Psoas muscle (tissue), 8 donors: Measurements from ENCODE around the gene SPIB. TPM values are rescaled to one million over a fixed set of nuclear protein-coding genes. Genes with fewer than 3 reads are reported as not detected.
A peak's percentile ranks its signal among the peaks of the same experiment; 100 is the strongest.

Experiments used
- ATAC-seq, 4 donors: fragments of 200-7000 bp; cut with Tn5 transposase; one replicate each; pipeline ENCODE4 v1.9.1; 2020; ENCODE audit warnings: moderate library complexity in 3 of 4, mild to moderate bottlenecking in 2 of 4
- DNase-seq, 2 donors: peaks; one replicate each; pipeline ENCODE4 v3.0.0-alpha.2; 2020
- H3K27ac ChIP-seq: fragments of 200-600 bp; one replicate; pipeline ENCODE4 v1.8.0; 2022
- H3K27me3 ChIP-seq, 3 donors: fragments of 200-600 bp in 1 of 3; one replicate each; pipeline versions ENCODE4 v1.6.1 to v1.8.0; 2013 to 2022; ENCODE audit warnings: low read length in 2 of 3, mild to moderate bottlenecking in 2 of 3, moderate library complexity in 1 of 3; ENCODE audit not compliant: insufficient read depth in 3 of 3
- H3K36me3 ChIP-seq, 2 donors: fragments of 200-600 bp in 1 of 2; one replicate each; pipeline versions ENCODE4 v1.6.1 to v1.8.0; 2013 to 2022; ENCODE audit warnings: low read depth in 1 of 2, mild to moderate bottlenecking in 1 of 2, moderate library complexity in 1 of 2; ENCODE audit not compliant: insufficient read depth in 1 of 2
- H3K4me1 ChIP-seq: fragments of 200-600 bp; one replicate; pipeline ENCODE4 v1.8.0; 2022
- H3K4me3 ChIP-seq: fragments of 200-600 bp; one replicate; pipeline ENCODE4 v1.8.0; 2022; ENCODE audit warnings: mild to moderate bottlenecking
- H3K9me3 ChIP-seq: fragments of 200-600 bp; one replicate; pipeline ENCODE4 v1.8.0; 2022
- WGBS, 3 donors: extraction: QIAGEN DNeasy Blood & Tissue Kit; methylation state at CpG; one replicate each; pipeline versions ENCODE4 v1.1.6 to v1.1.7; 2013; 5-methylcytosine and 5-hydroxymethylcytosine counted together
- intact Hi-C, 2 donors: fragments of 100-400 bp; cut with DNase I; formaldehyde crosslinking; loops; one replicate each; pipeline versions ENCODE4 v1.11.0 to v1.14.2; 2022
- polyA plus RNA-seq, 3 donors: library from polyadenylated mRNA; stranded (reverse); fragments of 200-250 nt; gene quantifications; one replicate each; pipeline ENCODE4 v1.2.3, GENCODE V29; 2013
- total RNA-seq, 4 donors: library from RNA; stranded (reverse); fragmentation: NEBNext Ultra II Directional in 2 of 4; extraction: Animal tissue kit (Norgen Biotek cat#: 25700) in 2 of 4; gene quantifications; one replicate each; pipeline versions ENCODE4 v1.2.1 to v1.2.4, GENCODE V29; 2021 to 2023
- TF ChIP-seq, protein P1 (sequence below): fragments of 200-600 bp; IDR thresholded peaks from one replicate; pipeline ENCODE4 v1.8.0; 2022; ENCODE audit warnings: antibody characterized with exemption
- donor health status: healthy with polysubstance abuse.
- donor health status: DM: no; HTN: no; CAD: no; lungs with moderate emphysema.
- donor health status: Bipolar disorder and iron deficiency.
- donor health status: healthy.
- donor health status: DM: yes; HTN: yes; CAD: no.
- donor health status: DM: no; HTN: no; CAD: no.
- donor health status: DM: no; HTN: no; CAD: no.
- donor health status: DM: yes; HTN: yes; CAD: no.

SPIB gene
- total and polyA plus RNA-seq, 7 donors = 0.05 to 0.44 (median 0.11) TPM; not detected in 2

DNA sequence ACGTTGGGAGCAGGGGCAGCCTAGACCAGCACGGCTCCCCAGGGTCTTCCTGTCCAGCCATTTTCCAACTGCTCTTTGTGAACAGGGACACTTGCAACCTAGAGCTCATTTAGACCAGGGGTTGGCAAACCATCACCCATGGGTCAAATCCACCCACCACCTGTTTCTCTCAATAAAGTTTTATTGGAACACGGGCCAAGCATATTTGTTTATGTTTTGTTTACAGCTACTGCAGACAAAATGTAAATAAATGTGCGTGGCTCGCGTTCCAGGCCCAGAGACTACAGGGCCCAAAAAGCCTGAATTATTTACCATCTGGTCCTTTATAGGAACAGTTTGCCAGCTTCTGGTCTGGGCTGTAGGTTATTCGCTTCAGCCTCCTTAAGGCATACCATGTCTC is 44.2 kb downstream of the SPIB start:
- intact Hi-C loops = loop anchor here (5.0 kb wide), 2 partner anchors 96 to 106 kb away; partner anchors contain the start of gene NAPSA (in 1 of the 2)
- no peak for ATAC-seq
- H3K4me1 ChIP-seq = peaks cover 9% of the 10 kb centered on the region
- no peak for DNase-seq
- peaks cover 0 to 9% (median 2%) of the 10 kb centered on the region in 3 donors for H3K27me3 ChIP-seq
- no peaks in the 10 kb centered on the region for H3K9me3 ChIP-seq
- no peak overlapping the region for H3K4me3 ChIP-seq
- 64 to 71% (median 65%) methylated on average over 7 of the region's 7 CpGs for WGBS, 3 donors
- peaks cover 0 to 45% of the 10 kb centered on the region in 2 donors for H3K36me3 ChIP-seq
- TF ChIP-seq, protein P1, sequence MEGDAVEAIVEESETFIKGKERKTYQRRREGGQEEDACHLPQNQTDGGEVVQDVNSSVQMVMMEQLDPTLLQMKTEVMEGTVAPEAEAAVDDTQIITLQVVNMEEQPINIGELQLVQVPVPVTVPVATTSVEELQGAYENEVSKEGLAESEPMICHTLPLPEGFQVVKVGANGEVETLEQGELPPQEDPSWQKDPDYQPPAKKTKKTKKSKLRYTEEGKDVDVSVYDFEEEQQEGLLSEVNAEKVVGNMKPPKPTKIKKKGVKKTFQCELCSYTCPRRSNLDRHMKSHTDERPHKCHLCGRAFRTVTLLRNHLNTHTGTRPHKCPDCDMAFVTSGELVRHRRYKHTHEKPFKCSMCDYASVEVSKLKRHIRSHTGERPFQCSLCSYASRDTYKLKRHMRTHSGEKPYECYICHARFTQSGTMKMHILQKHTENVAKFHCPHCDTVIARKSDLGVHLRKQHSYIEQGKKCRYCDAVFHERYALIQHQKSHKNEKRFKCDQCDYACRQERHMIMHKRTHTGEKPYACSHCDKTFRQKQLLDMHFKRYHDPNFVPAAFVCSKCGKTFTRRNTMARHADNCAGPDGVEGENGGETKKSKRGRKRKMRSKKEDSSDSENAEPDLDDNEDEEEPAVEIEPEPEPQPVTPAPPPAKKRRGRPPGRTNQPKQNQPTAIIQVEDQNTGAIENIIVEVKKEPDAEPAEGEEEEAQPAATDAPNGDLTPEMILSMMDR = no peak
- H3K27ac ChIP-seq = no peak overlapping the region

DNA sequence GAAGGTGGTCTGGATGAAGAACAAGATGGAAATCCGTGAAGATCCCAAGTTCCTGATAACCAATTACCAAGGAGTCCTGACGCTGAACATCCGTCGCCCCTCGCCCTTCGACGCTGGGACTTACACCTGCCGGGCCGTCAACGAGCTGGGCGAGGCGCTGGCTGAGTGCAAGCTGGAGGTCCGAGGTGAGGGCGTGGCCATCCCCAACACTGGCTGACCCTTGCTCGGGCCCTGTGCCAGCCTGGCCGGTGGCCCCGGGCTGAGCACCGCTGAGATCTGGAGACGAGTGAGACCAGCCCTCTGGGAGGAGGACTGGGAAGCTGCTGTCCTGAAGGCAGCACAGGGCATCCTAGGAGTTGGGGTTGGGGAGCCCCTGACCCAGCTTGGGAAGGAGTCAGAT is 45.6 kb downstream of the SPIB start:
- Histone ChIP-seq H3K4me3 (no peak overlapping the region), H3K9me3 (no peaks in the 10 kb centered on the region), H3K27ac (peak overlapping the region; percentile 82), H3K27me3 (peaks cover 0 to 9% (median 2%) of the 10 kb centered on the region in 3 donors), H3K36me3 (peaks cover 0 to 41% of the 10 kb centered on the region in 2 donors), H3K4me1 (peaks cover 9% of the 10 kb centered on the region)
- ATAC-seq = no peak
- DNase-seq = no peak
- TF ChIP-seq, protein P1 = no peak
- 59 to 70% (median 63%) methylated on average over 19 of the region's 19 CpGs for WGBS, 3 donors
- intact Hi-C loops = loop anchor here (5.0 kb wide), 2 partner anchors 97 to 107 kb away; partner anchors contain the start of gene NAPSA (in 1 of the 2)

DNA sequence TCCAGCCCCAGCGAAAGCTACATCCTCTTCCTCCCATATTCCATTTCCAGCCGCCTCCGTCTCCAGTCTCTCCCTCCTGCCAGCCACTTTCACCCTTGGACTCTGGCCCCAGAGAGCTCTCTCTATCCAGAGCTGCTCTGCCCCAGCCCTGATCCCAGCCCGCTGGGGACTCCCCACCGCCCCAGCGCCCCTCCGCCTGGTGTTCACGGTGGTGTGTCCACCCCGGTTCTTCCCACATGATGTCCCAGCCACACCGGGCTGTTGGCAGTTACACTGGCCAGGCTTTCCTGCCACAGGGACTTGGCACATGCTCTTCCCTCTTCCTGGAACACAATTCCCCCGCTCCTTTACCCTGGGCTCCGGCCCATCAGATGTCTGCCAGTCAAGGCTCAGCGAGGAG is 46.3 kb downstream of the SPIB start:
- intact Hi-C loops = loop anchor here (5.0 kb wide), 2 partner anchors 98 to 108 kb away; partner anchors contain the start of gene NAPSA (in 1 of the 2)
- 56 to 76% (median 62%) methylated on average over 11 to 13 of the region's 13 CpGs for WGBS, 3 donors
- peaks cover 9% of the 10 kb centered on the region for H3K4me1 ChIP-seq

DNA sequence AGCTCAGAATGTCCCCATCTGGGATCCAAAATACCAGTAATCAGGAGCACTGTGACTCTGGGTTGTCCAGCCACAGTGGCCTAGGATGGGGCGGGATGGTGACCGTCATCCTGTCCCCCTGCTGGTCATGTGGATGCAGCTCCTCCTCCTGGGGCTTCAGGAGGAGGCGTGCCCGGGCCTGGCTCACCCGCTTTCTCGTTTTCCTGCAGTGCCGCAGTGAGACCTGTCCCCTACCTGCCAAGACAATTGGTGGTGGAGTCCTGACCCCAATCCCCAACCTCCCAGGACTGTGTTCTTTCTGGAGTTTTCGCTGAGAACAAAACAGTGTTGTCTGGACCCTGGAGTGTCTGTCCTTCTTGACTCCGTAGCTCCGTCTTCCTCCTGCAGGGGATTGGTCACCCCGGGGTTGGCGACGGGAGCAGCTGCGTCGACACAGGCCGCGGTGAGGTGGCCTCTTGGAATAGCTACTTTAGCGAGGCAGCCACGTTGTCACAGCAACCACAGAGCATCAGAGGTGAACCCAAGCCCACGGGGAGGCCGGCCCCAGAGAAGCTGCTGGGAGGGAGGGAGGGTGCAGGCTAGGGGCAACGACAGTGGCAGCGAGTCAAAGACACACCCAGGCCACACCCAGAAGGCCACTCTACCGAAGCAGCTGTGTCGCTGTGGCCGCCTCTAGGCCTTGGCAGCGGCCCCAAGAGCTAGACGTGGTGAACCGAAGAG is 47.4 kb downstream of the SPIB start:
- TF ChIP-seq, protein P1 = peak; percentile 25
- ATAC-seq = peak; percentile 73 to 86 (median 80)
- peaks cover 0 to 30% of the 10 kb centered on the region in 2 donors for H3K36me3 ChIP-seq
- WGBS, 3 donors = 20 to 29% (median 21%) methylated on average over 25 to 29 of the region's 29 CpGs
- H3K4me1 ChIP-seq = peaks cover 9% of the 10 kb centered on the region
- H3K27ac ChIP-seq = peak overlapping the region; percentile 82
- H3K4me3 ChIP-seq = no peak overlapping the region
- DNase-seq = peak; percentile 60 to 87
- intact Hi-C loops = no loop called here
- no peaks in the 10 kb centered on the region for H3K9me3 ChIP-seq
- peaks cover 0 to 2% (median 0%) of the 10 kb centered on the region in 3 donors for H3K27me3 ChIP-seq

More for the DNA sequence above, 46.3 kb downstream of the SPIB start:
- no peak overlapping the region for H3K4me3 ChIP-seq
- H3K27ac ChIP-seq = peak overlapping the region; percentile 82
- H3K27me3 ChIP-seq = peaks cover 0 to 9% (median 2%) of the 10 kb centered on the region in 3 donors
- TF ChIP-seq, protein P1 = no peak
- no peak for DNase-seq
- ATAC-seq = peak in 1 of 4 donors; percentile 5
- H3K9me3 ChIP-seq = no peaks in the 10 kb centered on the region
- H3K36me3 ChIP-seq = peaks cover 0 to 41% of the 10 kb centered on the region in 2 donors
